Effector memory CD4-positive, alpha-beta T cell (primary cell): ENCODE results near the gene LAMC1.

Experiments
- DNase-seq, 3 donors: peaks; one replicate each; pipeline ENCODE4 v3.0.0-alpha.2; 2020
- H3K27ac ChIP-seq: 2 replicates; pipeline ENCODE4 v1.7.0; 2013; ENCODE audit warnings: mild to moderate bottlenecking, low read length, moderate library complexity; ENCODE audit not compliant: insufficient read depth, poor library complexity, severe bottlenecking
- H3K27me3 ChIP-seq: replicated peaks from 2 replicates; pipeline ENCODE4 v1.7.0; 2013; ENCODE audit warnings: mild to moderate bottlenecking, low read length; ENCODE audit not compliant: insufficient read depth, control insufficient read depth, poor library complexity, severe bottlenecking
- H3K36me3 ChIP-seq: 2 replicates; pipeline ENCODE4 v1.7.0; 2013; ENCODE audit warnings: mild to moderate bottlenecking, low read length, moderate library complexity; ENCODE audit not compliant: control insufficient read depth, insufficient read depth
- H3K4me1 ChIP-seq: 2 replicates; pipeline ENCODE4 v1.7.0; 2013; ENCODE audit warnings: low read length, mild to moderate bottlenecking; ENCODE audit not compliant: control insufficient read depth, insufficient read depth, poor library complexity, severe bottlenecking
- H3K4me3 ChIP-seq: 2 replicates; pipeline ENCODE4 v1.7.0; 2013; ENCODE audit warnings: low read length, low read depth, mild to moderate bottlenecking; ENCODE audit not compliant: insufficient read depth, poor library complexity, severe bottlenecking
- H3K9me3 ChIP-seq: 2 replicates; pipeline ENCODE4 v1.7.0; 2013; ENCODE audit warnings: mild to moderate bottlenecking, low read length, moderate library complexity; ENCODE audit not compliant: control insufficient read depth

Gene LAMC1

GRCh38 chr1:183125279-183125999 lies 102.2 kb downstream of the LAMC1 start:
- H3K27me3 ChIP-seq: no peaks in the 10 kb centered on the region
- H3K27ac ChIP-seq: no peak overlapping the region
- no peak for DNase-seq
- no peak overlapping the region for H3K4me3 ChIP-seq
- no peaks in the 10 kb centered on the region for H3K9me3 ChIP-seq
- no peaks in the 10 kb centered on the region for H3K36me3 ChIP-seq
- H3K4me1 ChIP-seq: no peaks in the 10 kb centered on the region

GRCh38 chr1:183126000-183126366 lies 102.8 kb downstream of the LAMC1 start:
- H3K4me1 ChIP-seq: no peaks in the 10 kb centered on the region
- no peak for DNase-seq
- no peaks in the 10 kb centered on the region for H3K36me3 ChIP-seq
- H3K27ac ChIP-seq: no peak overlapping the region
- H3K27me3 ChIP-seq: no peaks in the 10 kb centered on the region
- no peaks in the 10 kb centered on the region for H3K9me3 ChIP-seq
- no peak overlapping the region for H3K4me3 ChIP-seq

- Histone ChIP-seq H3K27me3 (no peaks in the 10 kb centered on the region), H3K36me3 (no peaks in the 10 kb centered on the region), H3K27ac (no peak overlapping the region), H3K9me3 (no peaks in the 10 kb centered on the region), H3K4me1 (no peaks in the 10 kb centered on the region), H3K4me3 (no peak overlapping the region)
- no peak for DNase-seq
These were observed 103.3 kb downstream of the LAMC1 start for GRCh38 chr1:183126528-183126927.

DNA sequence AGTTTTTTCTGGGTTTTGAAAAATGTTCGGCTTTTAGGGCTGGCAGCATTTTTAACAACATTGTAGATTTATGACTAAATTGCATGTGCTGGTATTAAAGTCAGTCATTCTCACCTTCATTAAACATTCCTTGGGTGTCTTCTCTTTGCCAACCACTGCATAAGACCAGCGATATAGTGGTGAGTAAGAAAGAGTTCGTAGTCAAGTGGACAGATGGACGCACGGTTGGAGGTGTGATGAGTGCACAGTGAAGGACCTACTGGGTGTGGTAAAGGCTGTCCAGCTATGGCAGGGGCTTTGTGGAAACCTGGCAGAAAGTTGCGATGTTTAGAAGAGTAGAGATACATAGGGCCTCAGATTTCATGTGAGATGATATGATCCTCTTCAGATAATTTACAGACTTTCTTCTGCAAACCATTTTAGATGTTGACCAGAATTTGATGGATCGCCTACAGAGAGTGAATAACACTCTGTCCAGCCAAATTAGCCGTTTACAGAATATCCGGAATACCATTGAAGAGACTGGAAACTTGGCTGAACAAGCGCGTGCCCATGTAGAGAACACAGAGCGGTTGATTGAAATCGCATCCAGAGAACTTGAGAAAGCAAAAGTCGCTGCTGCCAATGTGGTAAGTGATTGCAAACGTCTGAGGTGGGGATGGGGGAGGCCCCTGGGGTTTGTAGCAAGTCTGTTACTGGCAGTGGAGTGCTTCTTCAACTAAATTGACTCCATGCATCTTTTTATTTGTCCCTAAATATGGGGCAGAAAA lies 106.9 kb downstream of the LAMC1 start:
- Histone ChIP-seq H3K4me1 (no peaks in the 10 kb centered on the region), H3K27ac (no peak overlapping the region), H3K9me3 (no peaks in the 10 kb centered on the region), H3K36me3 (no peaks in the 10 kb centered on the region), H3K27me3 (no peaks in the 10 kb centered on the region), H3K4me3 (no peak overlapping the region)
- no peak for DNase-seq

- H3K4me1 ChIP-seq: no peaks in the 10 kb centered on the region
- DNase-seq: no peak
- no peak overlapping the region for H3K4me3 ChIP-seq
- no peaks in the 10 kb centered on the region for H3K9me3 ChIP-seq
- no peaks in the 10 kb centered on the region for H3K36me3 ChIP-seq
- H3K27ac ChIP-seq: no peak overlapping the region
- H3K27me3 ChIP-seq: no peaks in the 10 kb centered on the region
These were observed 107.9 kb downstream of the LAMC1 start for GRCh38 chr1:183131166-183131565.

- no peak for DNase-seq
- H3K27ac ChIP-seq: no peak overlapping the region
- no peaks in the 10 kb centered on the region for H3K9me3 ChIP-seq
- H3K4me3 ChIP-seq: no peak overlapping the region
- no peaks in the 10 kb centered on the region for H3K4me1 ChIP-seq
- no peaks in the 10 kb centered on the region for H3K36me3 ChIP-seq
- no peaks in the 10 kb centered on the region for H3K27me3 ChIP-seq
These were observed 112.1 kb downstream of the LAMC1 start for GRCh38 chr1:183135336-183135735.

DNA sequence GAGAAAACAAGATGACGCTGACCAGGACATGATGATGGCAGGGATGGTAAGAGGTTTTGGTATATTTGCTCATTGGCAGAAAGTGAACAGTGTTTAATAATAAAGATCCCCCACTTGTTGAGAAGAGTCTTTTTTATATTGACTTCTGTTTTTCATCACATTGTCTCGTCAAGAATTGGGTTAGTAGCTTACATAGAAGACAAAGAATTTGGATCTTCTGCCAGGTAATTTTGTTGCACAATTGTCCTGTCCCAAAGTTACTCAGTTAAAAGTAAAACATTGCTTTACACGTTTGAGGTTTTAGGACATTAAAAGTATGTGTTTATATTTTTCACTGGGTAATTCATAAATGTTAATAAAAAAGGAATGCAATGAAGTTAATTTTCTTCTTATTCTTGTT lies 114.6 kb downstream of the LAMC1 start:
- Histone ChIP-seq H3K27ac (no peak overlapping the region), H3K4me3 (no peak overlapping the region), H3K36me3 (no peaks in the 10 kb centered on the region), H3K27me3 (no peaks in the 10 kb centered on the region), H3K4me1 (no peaks in the 10 kb centered on the region), H3K9me3 (no peaks in the 10 kb centered on the region)
- no peak for DNase-seq

DNA sequence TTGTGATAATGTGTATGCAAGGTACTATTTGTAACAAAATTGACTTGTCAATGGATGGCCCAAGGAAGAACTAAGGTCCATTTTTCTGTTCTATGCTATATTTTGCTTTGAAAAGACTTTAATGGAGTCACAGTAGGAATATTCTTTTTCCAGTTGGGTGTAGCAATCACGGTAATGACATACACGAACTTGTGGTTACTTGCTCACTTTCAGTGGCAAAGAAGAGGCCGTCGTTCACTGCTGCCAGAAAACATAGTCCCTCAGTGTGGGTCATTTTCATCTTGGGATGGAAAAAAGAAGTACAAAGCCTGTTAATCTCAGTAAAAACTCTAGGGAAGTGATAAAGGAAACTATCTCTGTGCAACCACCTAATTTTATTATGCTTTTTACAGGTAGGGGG lies 115.1 kb downstream of the LAMC1 start:
- Histone ChIP-seq H3K27me3 (no peaks in the 10 kb centered on the region), H3K4me3 (no peak overlapping the region), H3K36me3 (no peaks in the 10 kb centered on the region), H3K27ac (no peak overlapping the region), H3K4me1 (no peaks in the 10 kb centered on the region), H3K9me3 (no peaks in the 10 kb centered on the region)
- no peak for DNase-seq

DNA sequence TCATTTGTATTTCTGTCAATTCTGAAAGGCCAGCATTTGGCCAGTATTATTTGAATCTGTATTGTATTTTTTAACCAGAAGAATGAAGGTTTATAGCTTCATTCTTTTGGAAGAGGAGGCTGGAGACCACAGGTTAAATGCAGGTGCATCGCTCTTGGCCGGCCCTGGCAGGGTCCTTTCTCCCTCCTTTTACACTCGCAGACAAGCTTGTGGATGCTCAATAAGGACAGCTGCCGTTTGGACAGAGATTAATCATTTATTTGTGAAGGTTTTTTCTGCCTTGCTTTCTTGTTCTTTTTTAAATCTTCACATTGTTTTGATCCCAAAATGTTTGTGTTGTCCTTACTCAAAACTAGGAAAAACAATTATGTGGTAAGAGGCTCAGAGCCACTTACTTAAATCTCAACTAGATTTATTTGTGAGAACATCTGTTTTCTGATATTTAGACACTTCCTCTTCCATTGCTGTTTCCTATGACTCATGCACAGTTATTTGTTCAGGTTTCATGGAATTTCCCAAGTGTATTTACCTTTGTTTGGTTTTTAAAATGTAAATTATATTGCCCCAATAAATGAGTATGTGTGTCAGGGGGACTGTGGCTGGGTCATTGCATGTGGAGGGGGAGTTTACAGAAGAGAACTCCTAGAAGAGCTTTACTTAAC lies 116.2 kb downstream of the LAMC1 start:
- H3K4me3 ChIP-seq: no peak overlapping the region
- H3K27ac ChIP-seq: no peak overlapping the region
- DNase-seq: no peak
- H3K9me3 ChIP-seq: no peaks in the 10 kb centered on the region
- H3K36me3 ChIP-seq: no peaks in the 10 kb centered on the region
- H3K4me1 ChIP-seq: no peaks in the 10 kb centered on the region
- no peaks in the 10 kb centered on the region for H3K27me3 ChIP-seq

- DNase-seq: no peak
- Histone ChIP-seq H3K36me3 (no peaks in the 10 kb centered on the region), H3K9me3 (no peaks in the 10 kb centered on the region), H3K27me3 (no peaks in the 10 kb centered on the region), H3K4me1 (no peaks in the 10 kb centered on the region), H3K27ac (no peak overlapping the region), H3K4me3 (no peak overlapping the region)
These were observed 117.4 kb downstream of the LAMC1 start for GRCh38 chr1:183140633-183141032.
